Measurements from ENCODE around the gene CARM1. TPM values are rescaled to one million over a fixed set of nuclear protein-coding genes. Genes with fewer than 3 reads are reported as not detected.
"Not testable (repeated sequence)": the region's sequence is repeated elsewhere in the genome, so short reads cannot be mapped to it uniquely, and the experiment has no call there.

Gene CARM1
- total RNA-seq, 1 donor from 2014 or later = 9.2 TPM

- peaks cover 2% of the 10 kb centered on the region for H3K36me3 ChIP-seq (ENCODE audit: control insufficient read depth, insufficient read depth, low read length)
- H3K27me3 ChIP-seq (ENCODE audit: control insufficient read depth, insufficient read depth, low read length) = no peaks in the 10 kb centered on the region
- no peak for TF ChIP-seq CTCF (IDR thresholded peaks at IDR 0.05; ENCODE audit: insufficient read depth, low read length, severe bottlenecking)
- DNase-seq (ENCODE audit: low read depth) = no peak
- H3K4me3 ChIP-seq (ENCODE audit: low read depth, low read length) = no peak overlapping the region
- no peak for FAIRE-seq
These were observed 64.2 kb downstream of the CARM1 start for GRCh38 chr19:10935371-10936059.

GRCh38 chr19:10936661-10937084, 65.3 kb downstream of the CARM1 start:
- no peak for FAIRE-seq
- H3K4me3 ChIP-seq (ENCODE audit: low read depth, low read length) = no peak overlapping the region
- no peaks in the 10 kb centered on the region for H3K27me3 ChIP-seq (ENCODE audit: control insufficient read depth, insufficient read depth, low read length)
- DNase-seq (ENCODE audit: low read depth) = peak; percentile 75
- TF ChIP-seq CTCF (IDR thresholded peaks at IDR 0.05; ENCODE audit: insufficient read depth, low read length, severe bottlenecking) = peak; percentile 65
- peaks cover 2% of the 10 kb centered on the region for H3K36me3 ChIP-seq (ENCODE audit: control insufficient read depth, insufficient read depth, low read length)

- not testable (repeated sequence) for H3K4me3 ChIP-seq (ENCODE audit: low read depth, low read length); DNase-seq (ENCODE audit: low read depth); H3K36me3 ChIP-seq (ENCODE audit: control insufficient read depth, insufficient read depth, low read length); H3K27me3 ChIP-seq (ENCODE audit: control insufficient read depth, insufficient read depth, low read length); FAIRE-seq
These were observed 70.3 kb downstream of the CARM1 start for GRCh38 chr19:10941649-10942048.

- not testable (repeated sequence) for H3K27me3 ChIP-seq (ENCODE audit: control insufficient read depth, insufficient read depth, low read length); H3K36me3 ChIP-seq (ENCODE audit: control insufficient read depth, insufficient read depth, low read length); DNase-seq (ENCODE audit: low read depth); FAIRE-seq; H3K4me3 ChIP-seq (ENCODE audit: low read depth, low read length)
These were observed 72.1 kb downstream of the CARM1 start for GRCh38 chr19:10943412-10943811.

- FAIRE-seq (no peak), DNase-seq (ENCODE audit: low read depth) (no peak)
- H3K4me3 ChIP-seq (ENCODE audit: low read depth, low read length) = no peak overlapping the region
- H3K27me3 ChIP-seq (ENCODE audit: control insufficient read depth, insufficient read depth, low read length) = no peaks in the 10 kb centered on the region
- no peaks in the 10 kb centered on the region for H3K36me3 ChIP-seq (ENCODE audit: control insufficient read depth, insufficient read depth, low read length)
- no peak for TF ChIP-seq CTCF (IDR thresholded peaks at IDR 0.05; ENCODE audit: insufficient read depth, low read length, severe bottlenecking)
These were observed 73.9 kb downstream of the CARM1 start for GRCh38 chr19:10945264-10945663.

GRCh38 chr19:10946958-10947657, 75.8 kb downstream of the CARM1 start:
- Histone ChIP-seq H3K36me3 (ENCODE audit: control insufficient read depth, insufficient read depth, low read length) (no peaks in the 10 kb centered on the region), H3K27me3 (ENCODE audit: control insufficient read depth, insufficient read depth, low read length) (no peaks in the 10 kb centered on the region), H3K4me3 (ENCODE audit: low read depth, low read length) (no peak overlapping the region)
- FAIRE-seq (no peak), DNase-seq (ENCODE audit: low read depth) (no peak)
- TF ChIP-seq CTCF (IDR thresholded peaks at IDR 0.05; ENCODE audit: insufficient read depth, low read length, severe bottlenecking) = no peak

Data from bronchial epithelial cell (primary cell).